ELR (cell line): ENCODE results near the gene SESN3.
"Not testable (repeated sequence)": the region's sequence is repeated elsewhere in the genome, so short reads cannot be mapped to it uniquely, and the experiment has no call there.

Source experiments
- DNase-seq: peaks from one replicate; pipeline ENCODE4 v3.0.0-alpha.2; 2015; ENCODE audit warnings: low read depth

The SESN3 gene

DNA sequence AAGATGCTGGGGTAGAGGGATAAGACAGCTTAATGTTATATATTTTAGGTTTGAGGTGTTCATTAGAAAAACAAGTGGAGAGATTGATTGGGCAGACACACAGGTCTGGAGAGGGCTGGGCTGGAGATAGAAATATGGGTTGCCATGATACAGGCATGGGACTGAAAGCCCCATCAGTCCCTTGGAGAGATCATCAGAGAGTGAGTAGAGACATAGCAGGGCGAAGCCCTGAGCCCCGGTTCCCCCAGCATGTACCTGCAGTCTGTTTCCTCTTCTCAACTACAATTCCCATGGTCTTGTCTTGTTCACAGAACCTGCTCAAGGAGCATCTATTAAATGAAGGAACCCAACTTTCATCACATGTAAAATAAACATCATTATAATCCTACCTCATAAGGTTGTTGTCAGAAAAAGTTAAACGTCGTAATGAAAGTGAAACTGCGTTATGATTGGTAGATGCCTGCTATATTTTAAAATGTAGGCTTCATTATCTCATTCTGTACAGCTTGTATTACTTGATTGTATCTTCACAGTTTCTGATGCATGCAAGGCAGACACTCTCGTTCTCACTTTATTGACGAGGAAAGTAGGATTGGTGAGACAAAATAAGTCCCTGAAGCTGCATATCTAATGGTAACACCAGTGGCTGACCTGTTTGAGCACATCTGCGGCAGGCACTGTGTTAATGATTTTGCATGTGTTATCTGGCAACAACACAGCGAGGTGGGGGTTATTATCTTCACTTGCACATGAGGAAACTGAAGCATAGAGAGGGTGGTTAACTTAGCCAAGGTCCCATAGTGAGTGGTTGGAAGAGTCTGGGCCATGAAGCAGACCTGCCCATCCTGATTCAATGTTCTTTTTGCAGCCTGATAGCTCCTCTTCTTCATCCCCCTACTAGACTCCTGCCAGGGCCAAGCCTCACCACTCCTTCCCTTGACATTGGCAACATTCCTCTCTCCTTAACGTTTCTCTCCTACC is 77.8 kb downstream of the SESN3 start:
- no peak for DNase-seq

- DNase-seq: peak; percentile 93
Observed at GRCh38 chr11:95150956-95151684, 79.9 kb downstream of the SESN3 start.

DNA sequence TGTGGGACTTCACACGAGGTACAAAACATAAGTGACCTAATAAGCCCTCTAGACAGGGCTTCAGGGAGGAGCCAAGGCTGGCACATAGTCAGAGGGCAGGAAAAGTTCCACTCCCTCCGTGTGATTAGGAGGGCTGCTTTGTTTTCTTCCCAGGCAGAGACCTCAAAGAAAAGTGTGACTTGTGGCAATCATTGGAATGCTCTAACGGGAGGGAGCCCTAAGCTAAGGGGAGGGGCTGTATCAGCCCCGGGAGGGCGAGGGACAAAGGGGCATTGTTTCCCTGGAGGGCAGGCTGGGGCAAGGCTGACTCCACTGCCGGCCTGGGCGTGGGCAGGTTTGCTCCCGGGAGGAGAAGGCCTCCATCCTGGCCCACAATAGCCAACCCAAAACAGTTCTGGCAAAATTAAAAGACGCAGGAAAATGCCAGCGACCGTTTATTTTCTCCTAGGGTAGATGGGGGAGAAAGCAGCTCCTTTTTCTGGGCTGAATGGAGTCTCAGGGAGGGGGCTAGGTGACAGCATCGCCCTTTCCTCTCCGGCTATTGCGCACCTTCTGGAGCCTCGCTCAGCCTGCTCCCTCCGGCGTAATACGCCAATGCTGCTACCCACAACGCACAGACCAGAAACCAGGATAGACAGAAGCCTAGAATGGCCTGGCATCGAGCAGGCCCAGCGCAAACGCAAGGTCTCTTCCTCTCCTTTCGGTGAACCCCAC is 81.2 kb downstream of the SESN3 start:
- peak; percentile 16 for DNase-seq

- no peak for DNase-seq
Observed at GRCh38 chr11:95148938-95149337, 82.1 kb downstream of the SESN3 start.

GRCh38 chr11:95148406-95148805 is 82.6 kb downstream of the SESN3 start:
- DNase-seq: no peak

DNA sequence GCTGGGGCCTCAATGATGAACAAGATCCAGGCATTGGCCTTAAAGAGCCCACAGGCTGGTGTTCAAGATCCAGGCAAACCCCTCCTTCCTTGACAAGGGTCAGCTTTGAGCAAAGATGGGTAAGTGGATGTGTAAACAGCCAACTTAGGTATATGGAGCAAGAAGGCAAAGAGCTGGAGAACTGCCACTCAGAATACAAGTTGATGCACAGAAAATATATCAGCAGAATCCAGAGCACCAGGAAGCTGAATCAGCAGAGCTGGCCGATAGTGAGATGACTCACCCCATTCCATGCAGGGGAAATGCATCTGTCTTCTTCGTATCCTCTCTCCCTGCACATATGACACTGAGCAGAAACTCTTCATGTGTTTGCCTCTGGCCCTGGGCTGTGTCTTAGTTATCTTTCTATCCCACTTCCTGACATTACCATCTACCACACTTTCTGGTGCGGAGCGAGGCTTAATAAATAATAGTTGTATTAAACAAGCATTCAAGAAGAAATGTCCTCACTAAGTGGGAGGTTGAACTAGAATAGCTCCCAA is 83.6 kb downstream of the SESN3 start:
- peak; percentile 87 for DNase-seq

DNA sequence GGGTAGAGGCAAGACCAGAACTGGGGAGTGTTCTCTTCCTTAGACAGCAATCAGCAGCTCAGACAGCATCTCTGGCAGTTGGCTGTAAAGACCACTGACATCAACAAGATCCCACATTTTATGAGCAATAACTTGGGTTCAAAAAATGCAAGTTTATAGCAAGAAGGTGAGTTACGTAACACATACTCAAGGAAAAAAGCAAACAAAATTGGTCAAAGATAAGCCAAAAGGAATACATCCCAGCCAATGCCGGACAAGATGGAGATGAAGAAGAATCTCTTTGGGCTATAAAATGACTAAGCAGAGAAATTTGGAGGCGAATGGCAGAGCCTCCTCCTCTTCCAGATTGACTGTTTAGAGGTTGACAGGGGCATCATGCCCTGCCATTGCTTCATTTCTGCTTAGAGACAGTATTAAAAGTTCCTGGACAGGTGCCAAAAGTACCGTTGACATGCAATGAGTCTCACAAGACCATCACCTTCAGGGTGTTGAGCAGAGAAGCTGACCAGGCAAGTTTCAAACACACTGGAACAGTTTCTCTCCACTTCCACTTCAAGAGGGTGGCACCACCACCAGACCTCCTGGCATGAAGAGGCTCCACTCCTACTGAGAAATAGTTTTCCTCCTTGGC is 85.5 kb downstream of the SESN3 start:
- no peak for DNase-seq

DNA sequence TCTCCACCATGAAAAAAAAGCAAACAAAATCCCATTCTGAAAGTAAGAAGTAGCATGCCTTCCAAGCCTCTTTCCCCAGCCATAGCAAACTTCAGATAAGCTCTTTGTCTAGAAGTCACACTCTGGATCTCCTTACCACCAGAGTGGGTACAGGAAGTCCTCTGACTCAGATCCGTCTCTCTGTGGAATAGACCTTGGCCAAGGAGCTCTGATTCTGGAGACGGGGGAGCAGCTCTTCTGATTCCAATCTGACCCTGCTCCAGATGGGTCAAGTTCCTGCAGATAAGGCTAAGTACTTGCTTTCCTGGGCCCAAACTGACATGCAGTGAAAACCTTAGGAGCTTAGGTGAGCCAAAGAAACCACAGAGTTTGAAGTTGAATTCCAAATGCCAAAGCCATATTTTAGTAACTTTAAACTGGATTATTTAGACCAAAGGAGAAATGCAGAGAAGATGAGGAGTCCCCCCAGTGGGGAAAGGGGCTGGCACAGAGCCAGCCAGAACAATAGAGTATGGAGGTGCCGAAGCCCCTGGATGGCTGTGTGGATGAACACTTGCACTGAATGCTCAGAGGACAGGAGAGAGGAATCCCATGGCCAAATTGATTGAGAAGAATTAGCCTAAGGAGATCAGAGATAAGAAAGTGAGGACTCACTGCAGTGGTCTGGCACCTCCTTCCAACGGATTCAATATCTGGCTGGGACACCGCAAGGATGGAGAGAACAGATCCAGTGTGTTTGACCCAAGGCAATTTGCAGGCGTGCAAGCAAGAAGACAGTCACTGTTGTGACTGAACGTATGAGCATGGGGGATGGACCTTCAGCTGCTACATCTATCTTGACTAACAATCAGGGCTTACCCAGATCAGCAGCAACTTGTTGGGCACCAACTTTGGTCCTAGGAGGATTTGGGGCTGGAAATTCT is 86.4 kb downstream of the SESN3 start:
- peak; percentile 22 for DNase-seq

DNA sequence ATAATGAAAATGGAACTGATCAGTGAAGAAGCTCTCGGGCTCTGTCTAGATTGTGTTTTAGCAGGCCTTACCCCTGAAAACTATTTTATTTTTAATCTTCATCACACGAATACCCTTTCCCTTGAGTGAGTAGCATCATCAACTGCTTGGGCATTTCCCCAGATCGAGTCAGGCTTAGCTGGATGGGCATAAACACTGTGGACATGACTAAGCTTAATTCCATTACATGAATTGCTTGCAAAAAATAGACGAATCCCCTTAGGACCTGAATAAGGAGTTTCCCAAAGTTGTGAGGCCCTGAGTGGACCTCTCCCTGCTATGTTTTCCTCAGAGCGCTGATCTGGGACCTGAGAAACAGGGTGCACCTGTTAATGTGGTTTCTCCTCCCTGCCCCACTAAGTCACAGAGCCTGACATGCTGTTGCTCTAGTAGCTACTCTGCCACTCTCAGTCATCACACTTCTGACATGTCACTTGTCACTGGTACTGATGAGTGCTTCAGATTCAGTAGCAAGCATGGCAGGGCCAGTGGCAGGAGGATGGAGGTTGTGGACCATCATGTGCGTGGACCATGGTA is 87.8 kb downstream of the SESN3 start:
- DNase-seq: peak; percentile 40

GRCh38 chr11:95142431-95142830 is 88.6 kb downstream of the SESN3 start:
- DNase-seq: no peak

- DNase-seq: peak; percentile 23
Observed at GRCh38 chr11:95140397-95141033, 90.5 kb downstream of the SESN3 start.

DNA sequence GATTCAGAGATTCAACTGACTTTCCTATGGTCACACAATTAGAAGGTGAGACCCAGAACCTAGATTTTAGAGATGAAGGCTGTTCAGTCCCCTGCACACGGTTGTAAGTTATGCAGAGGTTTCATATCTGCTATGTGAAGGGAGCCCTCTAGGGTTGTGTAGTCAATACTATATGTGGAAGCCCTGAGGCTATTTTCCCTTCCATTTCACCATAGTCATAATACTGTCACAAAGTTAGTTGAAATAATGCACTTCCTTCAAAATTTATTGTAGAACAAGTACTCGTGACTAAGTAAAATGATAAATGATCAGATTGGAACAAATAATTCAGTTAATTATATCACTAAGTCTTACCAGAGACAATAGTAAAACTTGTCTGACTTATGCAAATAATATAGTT is 92.6 kb downstream of the SESN3 start:
- DNase-seq: peak; percentile 66

GRCh38 chr11:95137299-95137698 is 93.7 kb downstream of the SESN3 start:
- no peak for DNase-seq

DNA sequence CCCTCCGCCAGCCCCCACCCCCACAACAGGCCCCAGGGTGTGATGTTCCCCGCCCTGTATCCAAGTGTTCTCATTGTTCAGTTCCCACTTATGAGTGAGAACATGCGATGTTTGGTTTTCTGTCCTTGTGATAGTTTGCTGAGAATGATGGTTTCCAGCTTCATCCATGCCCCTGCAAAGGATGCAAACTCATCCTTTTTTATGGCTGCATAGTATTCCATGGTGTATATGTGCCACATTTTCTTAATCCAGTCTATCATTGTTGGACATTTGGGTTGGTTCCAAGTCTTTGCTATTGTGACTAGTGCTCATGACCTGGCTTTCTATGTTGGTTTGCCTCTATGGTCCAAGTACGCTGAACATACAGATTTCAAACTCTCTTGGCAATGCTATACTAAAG is 94.3 kb downstream of the SESN3 start:
- DNase-seq: not testable (repeated sequence)

- DNase-seq: no peak
Observed at GRCh38 chr11:95135880-95136279, 95.1 kb downstream of the SESN3 start.

DNA sequence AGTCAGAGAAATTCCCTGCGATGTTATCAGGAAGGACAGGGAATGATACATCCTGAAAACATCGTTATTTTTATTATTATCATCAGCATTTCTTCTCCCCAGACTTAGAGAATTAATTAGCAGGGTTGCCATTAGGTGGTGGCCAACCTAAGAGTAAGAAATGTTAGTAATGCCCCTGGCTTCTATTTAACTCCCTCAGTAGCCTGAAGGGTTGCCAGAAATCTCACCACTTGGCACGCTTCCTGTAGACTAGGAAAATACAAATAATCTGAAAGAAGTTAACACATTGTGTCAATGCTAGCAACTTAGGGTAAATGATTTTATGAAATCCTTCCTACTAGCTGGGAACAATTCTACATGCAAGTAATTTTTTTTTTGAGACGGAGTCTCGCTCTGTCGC is 95.8 kb downstream of the SESN3 start:
- DNase-seq: no peak

GRCh38 chr11:95134491-95134890 is 96.5 kb downstream of the SESN3 start:
- peak; percentile 77 for DNase-seq

DNA sequence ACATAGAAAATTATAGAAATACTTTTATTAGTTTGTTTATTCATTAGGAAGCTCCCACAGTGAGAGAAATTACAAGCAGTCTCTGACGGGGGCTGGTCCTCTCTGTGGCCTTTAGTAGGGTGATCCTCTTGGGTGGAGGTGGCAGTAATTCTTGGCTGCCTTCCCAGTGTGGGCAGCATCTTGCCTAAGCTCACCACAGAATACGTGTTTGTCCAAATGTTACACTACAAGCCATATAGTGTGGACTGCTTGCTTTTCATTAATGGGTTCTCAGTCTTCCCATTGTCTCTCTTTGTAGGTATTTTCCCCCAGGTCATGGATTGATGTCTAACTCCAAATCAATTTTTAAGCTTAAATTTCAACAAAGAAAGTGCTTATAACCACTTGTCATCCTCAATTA is 98.0 kb downstream of the SESN3 start:
- DNase-seq: no peak

GRCh38 chr11:95128602-95129001 is 102.4 kb downstream of the SESN3 start:
- DNase-seq: no peak

GRCh38 chr11:95123556-95123955 is 107.4 kb downstream of the SESN3 start:
- DNase-seq: no peak
